ENCODE measurements around the gene IGFN1.

- no peak for TF ChIP-seq POLR2A (IDR thresholded peaks at IDR 0.05; ENCODE audit: low read length)
- TF ChIP-seq GATA1 (IDR thresholded peaks at IDR 0.05; ENCODE audit: low read depth, low read length), result no peak
These were observed 9.7 kb upstream of the IGFN1 start for GRCh38 chr1:201180901-201181300.

All from erythroblast (primary cell).